ENCODE measurements around the gene POMT1.

DNA sequence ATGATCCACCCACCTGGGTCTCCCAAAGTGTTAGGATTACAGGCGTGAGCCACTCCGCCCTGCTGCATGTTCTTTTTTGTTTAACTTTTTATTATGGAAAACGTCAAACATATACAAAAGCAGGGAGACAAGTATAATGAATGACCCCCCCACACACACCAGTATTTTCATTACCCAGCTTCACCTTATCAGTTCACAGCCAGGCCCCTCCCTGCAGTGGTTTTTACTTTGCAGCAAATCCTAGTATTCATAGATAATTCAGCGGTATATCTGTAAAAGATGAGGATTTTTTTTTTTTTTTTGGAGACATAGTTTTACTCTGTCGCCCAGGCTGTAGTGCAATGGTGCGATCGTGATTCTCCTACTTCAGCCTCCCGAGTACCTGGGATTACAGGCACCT lies 2.3 kb downstream of the POMT1 start:
- TF ChIP-seq CTCF (IDR thresholded peaks at IDR 0.05; ENCODE audit: low read depth, low read length) (no peak), MYC (IDR thresholded peaks at IDR 0.05; ENCODE audit: low read depth, low read length) (no peak), POLR2A (IDR thresholded peaks at IDR 0.05; ENCODE audit: extremely low read depth, insufficient read length) (no peak)

All from NB4 (cell line).